GM15510 (cell line): ENCODE measurements around the gene PVALB.

Source experiments
- POLR2A ChIP-seq: IDR thresholded peaks from 3 replicates; pipeline ENCODE4 v1.6.1; 2011; ENCODE audit warnings: borderline replicate concordance; ENCODE audit not compliant: insufficient read length; ENCODE audit errors: extremely low read depth

The PVALB gene

GRCh38 chr22:36808721-36809344, 8.0 kb downstream of the PVALB start:
- no peak for TF ChIP-seq POLR2A

- TF ChIP-seq POLR2A, result no peak
Observed at GRCh38 chr22:36807627-36808026, 9.2 kb downstream of the PVALB start.

GRCh38 chr22:36806835-36807234, 10.0 kb downstream of the PVALB start:
- TF ChIP-seq POLR2A, result no peak

GRCh38 chr22:36803358-36803757, 13.5 kb downstream of the PVALB start:
- no peak for TF ChIP-seq POLR2A

GRCh38 chr22:36798674-36799066, 18.2 kb downstream of the PVALB start:
- TF ChIP-seq POLR2A, result no peak

- no peak for TF ChIP-seq POLR2A
Observed at GRCh38 chr22:36797911-36798673, 18.7 kb downstream of the PVALB start.

GRCh38 chr22:36797374-36797773, 19.5 kb downstream of the PVALB start:
- no peak for TF ChIP-seq POLR2A

- no peak for TF ChIP-seq POLR2A
Observed at GRCh38 chr22:36796552-36797175, 20.2 kb downstream of the PVALB start.

GRCh38 chr22:36795633-36796032, 21.2 kb downstream of the PVALB start:
- TF ChIP-seq POLR2A, result no peak

- no peak for TF ChIP-seq POLR2A
Observed at GRCh38 chr22:36790648-36791047, 26.2 kb downstream of the PVALB start.

- no peak for TF ChIP-seq POLR2A
Observed at GRCh38 chr22:36787204-36787988, 29.4 kb downstream of the PVALB start.

GRCh38 chr22:36783743-36784142, 33.1 kb downstream of the PVALB start:
- no peak for TF ChIP-seq POLR2A

- TF ChIP-seq POLR2A, result no peak
Observed at GRCh38 chr22:36781656-36782627, 34.9 kb downstream of the PVALB start.

GRCh38 chr22:36778020-36778419, 38.8 kb downstream of the PVALB start:
- TF ChIP-seq POLR2A, result no peak

GRCh38 chr22:36776722-36777121, 40.1 kb downstream of the PVALB start:
- no peak for TF ChIP-seq POLR2A
